GM12891 (cell line): Measurements from ENCODE around the gene LMF2.

ENCODE experiments used
- DNase-seq: peaks from one replicate; pipeline ENCODE4 v3.0.0; 2011; ENCODE audit warnings: low spot score; ENCODE audit not compliant: insufficient read length
- FAIRE-seq: peaks from 2 replicates; lab custom pipeline; 2011; peaks lifted over from hg19 to GRCh38; lab: Jason Lieb, UNC
- PAX5 ChIP-seq: IDR thresholded peaks from 2 replicates; pipeline ENCODE4 v1.6.1; 2011; ENCODE audit warnings: low read length, moderate library complexity, mild to moderate bottlenecking; ENCODE audit not compliant: insufficient read depth, severe bottlenecking
- POLR2A ChIP-seq: IDR thresholded peaks from 2 replicates; pipeline ENCODE4 v1.6.1; 2011; ENCODE audit warnings: low read depth, low read length, control low read depth
- POLR2AphosphoS5 ChIP-seq: IDR thresholded peaks from 2 replicates; pipeline ENCODE4 v1.6.1; 2011; ENCODE audit warnings: low read depth, low read length, control low read depth
- POU2F2 ChIP-seq: IDR thresholded peaks from 2 replicates; pipeline ENCODE4 v1.6.1; 2011; ENCODE audit warnings: low read depth, mild to moderate bottlenecking, control low read depth, low read length, moderate library complexity
- SPI1 ChIP-seq: IDR thresholded peaks from 2 replicates; pipeline ENCODE4 v1.6.1; 2011; ENCODE audit warnings: low read depth, low read length, control low read depth
- TAF1 ChIP-seq: IDR thresholded peaks from 2 replicates; pipeline ENCODE4 v1.6.1; 2011; ENCODE audit warnings: low read depth, low read length, control low read depth

Gene LMF2

DNA sequence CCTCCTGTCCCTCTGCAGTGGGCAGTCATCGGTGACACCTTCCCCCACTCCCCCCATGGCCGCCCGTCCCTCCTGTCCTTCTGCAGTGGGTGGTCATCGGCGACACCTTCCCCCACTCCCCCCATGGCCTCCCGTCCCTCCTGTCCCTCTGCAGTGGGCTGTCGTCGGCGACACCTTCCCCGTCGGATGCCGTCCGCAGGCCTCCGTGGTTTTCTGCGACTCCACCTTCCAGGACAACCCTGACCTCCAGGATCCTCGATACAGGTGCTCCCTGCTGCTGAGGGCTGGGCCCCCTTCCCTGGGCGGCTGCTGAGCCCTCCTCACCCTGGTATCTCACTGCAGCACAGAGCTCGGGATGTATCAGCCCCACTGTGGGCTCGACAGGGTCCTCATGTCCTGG, 18.6 kb downstream of the LMF2 start:
- TF ChIP-seq POLR2AphosphoS5, result no peak
- no peak for TF ChIP-seq TAF1
- no peak for TF ChIP-seq POLR2A
- no peak for TF ChIP-seq PAX5
- TF ChIP-seq SPI1, result no peak
- no peak for TF ChIP-seq POU2F2
- FAIRE-seq (no peak), DNase-seq (no peak)

DNA sequence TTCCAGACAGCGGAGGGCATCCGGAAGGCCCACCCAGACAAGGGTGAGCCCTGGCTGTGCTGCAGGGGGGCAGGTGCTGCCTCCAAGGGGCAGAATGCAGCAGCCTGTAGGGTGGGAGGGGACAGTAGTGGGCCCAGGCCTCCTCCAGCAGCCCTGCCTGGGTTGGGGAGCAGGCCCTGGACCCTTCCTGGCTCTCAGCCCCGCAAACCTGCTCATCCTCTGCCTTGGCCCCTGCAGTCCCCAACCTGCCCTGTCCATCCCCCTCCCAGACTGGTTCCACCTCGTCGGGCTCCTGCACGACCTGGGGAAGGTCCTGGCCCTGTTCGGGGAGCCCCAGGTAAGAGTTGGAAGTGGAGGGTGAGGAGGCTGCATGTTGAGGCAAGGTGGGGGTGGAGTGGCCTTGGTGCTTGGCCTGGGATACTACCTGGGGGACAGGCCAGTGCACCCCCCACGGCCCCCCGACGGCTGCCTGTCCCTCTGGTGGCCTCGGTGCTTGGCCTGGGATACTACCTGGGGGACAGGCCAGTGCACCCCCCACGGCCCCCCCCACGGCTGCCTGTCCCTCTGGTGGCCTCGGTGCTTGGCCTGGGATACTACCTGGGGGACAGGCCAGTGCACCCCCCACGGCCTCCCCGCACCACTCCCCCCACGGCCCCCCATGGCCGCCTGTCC, 19.4 kb downstream of the LMF2 start:
- FAIRE-seq, result no peak
- peak; percentile 25 for DNase-seq
- no peak for TF ChIP-seq POLR2A
- TF ChIP-seq SPI1, result no peak
- no peak for TF ChIP-seq POLR2AphosphoS5
- no peak for TF ChIP-seq POU2F2
- no peak for TF ChIP-seq PAX5
- TF ChIP-seq TAF1, result no peak

DNA sequence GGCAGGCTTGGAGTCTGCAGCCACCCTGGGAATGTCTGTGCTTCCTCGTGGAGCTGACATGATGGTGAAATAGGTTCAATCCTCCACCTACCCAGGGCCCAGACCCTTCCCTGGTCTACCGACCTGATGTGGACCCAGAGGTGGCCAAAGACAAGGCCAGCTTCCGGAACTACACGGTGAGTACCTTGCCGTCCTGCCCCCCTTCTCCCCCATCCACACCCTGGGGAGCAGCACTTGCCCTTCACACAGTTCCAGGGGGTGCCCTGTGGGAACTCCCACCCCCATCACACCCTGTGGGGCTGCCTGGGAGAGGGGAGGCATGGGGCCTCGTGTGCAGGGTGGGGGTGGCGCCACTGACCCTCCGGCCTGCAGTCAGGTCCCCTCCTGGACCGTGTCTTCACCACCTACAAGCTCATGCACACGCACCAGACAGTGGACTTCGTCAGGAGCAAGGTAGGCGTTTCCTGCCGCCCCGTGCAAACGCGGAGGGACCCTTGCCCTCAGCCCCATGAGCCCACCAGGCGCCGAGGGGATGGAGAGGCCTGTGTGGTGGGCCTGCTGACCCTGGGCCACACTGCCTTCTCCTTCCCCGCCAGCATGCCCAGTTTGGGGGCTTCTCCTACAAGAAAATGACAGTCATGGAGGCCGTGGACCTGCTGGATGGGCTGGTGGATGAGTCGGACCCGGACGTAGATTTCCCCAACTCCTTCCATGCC, 20.1 kb downstream of the LMF2 start:
- DNase-seq (no peak), FAIRE-seq (no peak)
- TF ChIP-seq PAX5, result no peak
- TF ChIP-seq POLR2AphosphoS5, result no peak
- no peak for TF ChIP-seq TAF1
- no peak for TF ChIP-seq POLR2A
- TF ChIP-seq SPI1, result no peak
- no peak for TF ChIP-seq POU2F2

DNA sequence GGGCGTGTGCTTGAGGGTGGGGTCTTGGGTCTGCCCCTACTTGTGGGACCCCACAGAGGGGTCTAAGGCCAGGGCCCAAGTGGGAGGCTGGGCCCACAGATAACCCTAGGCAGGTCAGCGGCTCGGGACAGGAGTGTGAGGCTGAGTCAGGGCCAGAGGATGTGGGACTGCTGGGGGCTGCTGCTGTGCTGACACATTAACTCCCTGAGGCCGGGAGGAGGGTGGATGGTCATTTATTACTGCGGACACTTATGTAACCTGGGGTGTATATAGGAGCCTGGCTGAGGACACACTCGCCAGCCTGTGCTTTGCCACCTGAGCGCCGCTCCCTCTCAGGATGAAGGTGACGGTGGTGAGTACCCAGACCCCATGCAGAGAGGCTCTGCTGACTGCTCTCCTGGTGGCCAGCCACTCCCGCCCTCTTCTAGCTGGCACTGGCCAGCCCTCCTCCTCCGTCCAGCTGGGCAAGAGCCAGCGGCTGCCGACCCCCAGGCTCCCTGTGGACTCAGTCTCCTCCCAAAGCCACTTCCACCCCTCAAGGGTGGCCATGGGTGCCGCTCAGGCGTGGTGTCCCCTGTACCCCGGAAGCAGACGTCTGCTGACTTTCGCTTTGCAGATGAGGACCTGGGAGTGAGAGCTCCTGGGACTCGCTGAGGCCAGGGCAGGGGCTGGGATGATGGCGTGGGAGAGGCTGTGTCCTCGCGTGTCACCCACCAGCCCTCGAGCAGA, 20.8 kb downstream of the LMF2 start, which contains the start of gene MIOX:
Gene MIOX (plus strand): TSS at position 299 of the 729 bp plus-strand sequence. CDS start 39 bp downstream, at position 338.
- FAIRE-seq, result no peak
- no peak for DNase-seq
- TF ChIP-seq SPI1 (no peak), POLR2A (no peak)

DNA sequence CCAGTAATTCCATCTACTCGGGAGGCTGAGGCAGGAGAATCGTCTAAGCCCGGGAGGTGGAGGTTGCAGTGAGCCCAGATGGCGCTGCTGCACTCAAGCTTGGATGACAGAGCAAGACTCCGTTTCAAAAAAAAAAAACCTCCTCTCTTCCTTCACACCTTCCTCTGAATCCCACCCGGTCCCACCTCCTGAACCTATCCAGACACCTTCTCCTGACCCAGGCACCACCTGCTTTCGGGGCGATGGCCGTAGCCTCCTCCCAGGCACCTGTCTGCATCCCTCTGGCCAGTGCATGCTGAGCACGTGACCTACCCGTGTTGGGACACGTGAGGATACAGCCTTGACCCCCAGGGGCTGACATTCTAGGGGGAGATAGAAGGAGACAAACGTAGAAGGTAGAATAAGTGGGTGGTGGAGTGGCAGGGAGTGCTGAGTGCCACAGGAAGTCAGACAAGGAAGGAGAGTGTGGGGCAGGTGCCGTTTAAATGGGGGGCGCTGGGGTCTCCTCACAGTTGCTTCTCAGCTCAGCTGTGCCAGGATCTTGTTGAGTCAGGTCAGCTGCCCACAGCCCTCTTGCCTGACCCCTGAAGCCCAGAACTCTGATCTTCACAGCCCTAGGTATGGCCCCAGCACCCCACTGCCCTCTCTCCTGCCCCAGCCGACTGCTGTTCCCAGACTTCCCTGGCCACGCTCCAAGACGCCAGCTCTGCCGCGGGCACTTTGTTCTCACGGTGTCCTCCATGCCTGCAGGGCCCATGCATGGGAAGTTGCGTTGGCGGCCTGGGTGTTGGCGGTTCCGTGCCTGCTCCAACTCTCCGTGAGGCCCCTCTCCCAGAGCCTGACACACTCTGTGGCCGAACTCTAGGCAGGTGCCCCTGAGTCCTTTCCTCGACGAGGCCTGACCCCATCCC, 22.0 kb downstream of the LMF2 start:
- DNase-seq (no peak), FAIRE-seq (no peak)
- TF ChIP-seq POU2F2, result no peak
- TF ChIP-seq POLR2A, result no peak
- no peak for TF ChIP-seq PAX5
- TF ChIP-seq POLR2AphosphoS5, result no peak
- TF ChIP-seq TAF1, result no peak
- TF ChIP-seq SPI1, result no peak

DNA sequence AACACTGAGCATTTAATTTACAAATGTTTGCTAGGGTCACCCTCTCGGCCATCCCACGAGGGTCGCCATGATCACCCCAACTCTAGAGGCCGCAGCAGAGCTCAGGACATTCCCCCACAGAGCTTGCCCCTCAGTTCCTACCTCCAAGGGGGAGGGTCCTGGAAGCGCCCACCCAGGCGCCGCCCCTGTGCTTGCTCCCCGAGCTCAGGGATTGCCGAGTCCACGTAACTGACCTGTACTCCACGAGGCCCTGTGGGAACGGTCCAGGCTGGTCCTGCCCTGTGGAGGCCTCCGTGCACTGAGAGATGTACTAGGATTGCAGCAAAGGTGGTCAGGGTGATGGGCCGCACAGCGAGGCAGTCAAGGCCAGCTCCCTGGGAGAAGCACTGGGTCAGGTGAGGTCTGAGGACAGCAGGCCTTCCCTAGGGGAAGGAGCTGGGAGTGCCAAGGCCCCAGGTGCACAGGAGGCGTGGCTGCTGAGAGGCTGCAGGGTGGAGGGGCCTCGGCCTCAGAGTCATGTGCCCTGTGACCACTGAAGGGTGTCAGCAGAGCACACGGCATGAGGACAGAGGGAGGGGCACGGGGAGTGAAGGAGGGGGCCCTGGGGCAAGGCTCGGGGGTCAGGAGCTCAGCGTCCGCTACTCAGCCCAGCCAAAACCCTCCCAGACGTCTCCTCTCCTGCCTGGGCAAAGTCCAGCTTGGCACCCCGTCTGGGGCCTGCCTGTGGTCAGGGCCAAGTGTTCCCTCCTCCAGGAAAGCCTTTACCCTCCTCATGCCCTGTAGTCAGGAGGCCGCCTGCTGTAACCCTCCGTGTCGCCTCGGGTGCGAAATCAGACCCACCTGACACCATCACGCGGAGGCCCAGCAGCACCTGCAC, 23.3 kb downstream of the LMF2 start:
- DNase-seq (no peak), FAIRE-seq (no peak)
- TF ChIP-seq POLR2AphosphoS5, result no peak
- TF ChIP-seq SPI1, result no peak
- TF ChIP-seq POU2F2, result no peak
- TF ChIP-seq POLR2A, result no peak
- TF ChIP-seq PAX5, result no peak
- no peak for TF ChIP-seq TAF1

DNA sequence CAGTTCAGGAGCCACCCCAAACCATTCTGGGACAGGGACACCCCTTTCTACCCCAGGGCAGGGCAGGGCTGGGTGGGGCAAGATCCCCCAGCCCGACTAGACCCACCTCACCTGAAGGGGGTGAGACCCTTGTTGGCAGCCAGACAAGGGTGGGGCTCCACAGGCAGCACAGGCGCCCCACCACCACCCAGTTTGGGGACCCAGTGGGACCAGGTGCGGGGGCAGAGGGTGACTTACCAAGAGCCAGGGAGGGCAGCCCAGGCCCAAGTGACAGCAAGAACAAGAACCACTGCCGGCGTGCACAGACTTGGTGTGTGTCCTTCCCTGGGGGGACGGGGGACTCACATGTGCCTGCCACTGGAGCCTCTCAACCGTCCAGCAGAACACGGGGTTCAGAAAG, 23.9 kb downstream of the LMF2 start:
- TF ChIP-seq TAF1 (no peak), POU2F2 (no peak), POLR2A (no peak), PAX5 (no peak), POLR2AphosphoS5 (no peak), SPI1 (no peak)
- no peak for FAIRE-seq
- DNase-seq, result no peak

DNA sequence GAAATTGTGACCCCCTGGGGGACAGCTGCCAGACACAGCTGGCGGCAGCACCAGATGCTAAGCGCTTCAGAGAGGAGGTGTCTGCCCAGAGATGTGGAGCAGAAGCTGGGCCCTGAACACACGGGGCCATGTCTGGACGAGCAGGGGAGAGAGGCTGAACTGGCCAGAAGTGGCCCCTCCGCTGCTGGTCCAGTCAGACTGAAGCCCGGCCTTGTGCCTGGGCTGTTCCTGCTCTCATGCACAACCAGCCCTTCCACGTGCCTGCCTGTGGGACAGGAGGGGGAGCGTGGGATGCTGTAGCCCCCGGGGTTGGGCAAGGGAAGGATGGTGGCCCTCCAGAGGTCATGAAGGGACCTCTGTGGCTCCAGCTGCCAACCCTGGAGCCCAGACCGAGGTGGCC, 24.4 kb downstream of the LMF2 start:
- FAIRE-seq (no peak), DNase-seq (no peak)
- TF ChIP-seq POU2F2 (no peak), PAX5 (no peak), POLR2AphosphoS5 (no peak), TAF1 (no peak), SPI1 (no peak), POLR2A (no peak)
